HFFc6 (cell line): Measurements from ENCODE around the gene ABCG4. TPM values are rescaled to one million over a fixed set of nuclear protein-coding genes. Genes with fewer than 3 reads are reported as not detected.
"Not testable (repeated sequence)": the region's sequence is repeated elsewhere in the genome, so short reads cannot be mapped to it uniquely, and the experiment has no call there.

Source experiments
- DNase-seq: peaks from one replicate; pipeline ENCODE4 v3.0.0-alpha.2; 2018
- H3K27ac Mint-ChIP-seq: 2 replicates; pipeline ENCODE4 v1.8.0; 2020; ENCODE audit warnings: mild to moderate bottlenecking, mixed read lengths
- H3K27me3 Mint-ChIP-seq: 2 replicates; pipeline ENCODE4 v1.8.0; 2021; ENCODE audit warnings: mild to moderate bottlenecking, moderate library complexity, mixed read lengths; ENCODE audit not compliant: insufficient read depth
- H3K36me3 Mint-ChIP-seq: 2 replicates; pipeline ENCODE4 v1.8.0; 2021; ENCODE audit warnings: low read depth, mixed read lengths
- H3K4me1 Mint-ChIP-seq: 2 replicates; pipeline ENCODE4 v1.8.0; 2020; ENCODE audit warnings: low read depth, mixed read lengths
- H3K4me3 Mint-ChIP-seq: 2 replicates; pipeline ENCODE4 v1.8.0; 2020; ENCODE audit warnings: mild to moderate bottlenecking, moderate library complexity, mixed read lengths
- H3K9me3 Mint-ChIP-seq: 2 replicates; pipeline ENCODE4 v1.8.0; 2020; ENCODE audit warnings: mild to moderate bottlenecking, mixed read lengths
- CTCF ChIP-seq: fragments of 200-600 bp; sonication (generic); IDR thresholded peaks from 2 replicates; pipeline ENCODE4 v1.5.0; 2021; ENCODE audit warnings: antibody characterized with exemption, mild to moderate bottlenecking
- total RNA-seq, 6 experiments: library from RNA; stranded (reverse); fragmentation: NEBNext Ultra II Directional; extraction: Animal tissue kit (Norgen Biotek cat#: 25700); gene quantifications; 2 replicates in 1 of 6; 3 replicates in 5 of 6; pipeline ENCODE4 v1.2.3, GENCODE V29; 2021

Gene ABCG4
- total RNA-seq, 6 experiments from 2014 or later = 0.05 to 0.50 (median 0.18) TPM

DNA sequence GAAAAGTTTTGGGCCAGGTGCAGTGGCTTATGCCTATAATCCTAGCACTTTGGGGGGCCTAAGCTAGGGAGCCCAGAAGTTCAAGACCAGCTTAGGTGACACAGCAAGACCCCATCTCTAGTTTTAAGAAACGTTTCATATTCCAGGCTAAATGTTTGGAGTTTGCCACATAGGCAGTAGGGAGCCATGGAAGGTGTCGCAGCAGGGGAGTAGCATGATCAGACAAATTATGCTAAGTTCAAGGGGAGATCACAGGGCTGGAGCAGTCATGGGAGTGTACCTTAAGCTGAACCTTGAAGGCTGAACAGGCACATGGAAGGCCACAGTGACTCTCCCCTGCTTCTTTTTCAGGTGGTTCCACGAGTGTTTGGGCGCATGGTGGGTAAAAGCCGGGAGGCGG is 30.5 kb downstream of the ABCG4 start:
- TF ChIP-seq CTCF = no peak
- Mint-ChIP-seq H3K4me3 (no peak overlapping the region), H3K27me3 (no peaks in the 10 kb centered on the region), H3K9me3 (no peaks in the 10 kb centered on the region), H3K27ac (no peak overlapping the region), H3K4me1 (peaks cover 15% of the 10 kb centered on the region), H3K36me3 (no peaks in the 10 kb centered on the region)
- DNase-seq = no peak

- no peaks in the 10 kb centered on the region for H3K27me3 Mint-ChIP-seq
- H3K27ac Mint-ChIP-seq = no peak overlapping the region
- TF ChIP-seq CTCF = no peak
- peaks cover 15% of the 10 kb centered on the region for H3K4me1 Mint-ChIP-seq
- no peak overlapping the region for H3K4me3 Mint-ChIP-seq
- no peak for DNase-seq
- H3K36me3 Mint-ChIP-seq = no peaks in the 10 kb centered on the region
- H3K9me3 Mint-ChIP-seq = no peaks in the 10 kb centered on the region
Observed at GRCh38 chr11:119179983-119180382, 31.1 kb downstream of the ABCG4 start.

DNA sequence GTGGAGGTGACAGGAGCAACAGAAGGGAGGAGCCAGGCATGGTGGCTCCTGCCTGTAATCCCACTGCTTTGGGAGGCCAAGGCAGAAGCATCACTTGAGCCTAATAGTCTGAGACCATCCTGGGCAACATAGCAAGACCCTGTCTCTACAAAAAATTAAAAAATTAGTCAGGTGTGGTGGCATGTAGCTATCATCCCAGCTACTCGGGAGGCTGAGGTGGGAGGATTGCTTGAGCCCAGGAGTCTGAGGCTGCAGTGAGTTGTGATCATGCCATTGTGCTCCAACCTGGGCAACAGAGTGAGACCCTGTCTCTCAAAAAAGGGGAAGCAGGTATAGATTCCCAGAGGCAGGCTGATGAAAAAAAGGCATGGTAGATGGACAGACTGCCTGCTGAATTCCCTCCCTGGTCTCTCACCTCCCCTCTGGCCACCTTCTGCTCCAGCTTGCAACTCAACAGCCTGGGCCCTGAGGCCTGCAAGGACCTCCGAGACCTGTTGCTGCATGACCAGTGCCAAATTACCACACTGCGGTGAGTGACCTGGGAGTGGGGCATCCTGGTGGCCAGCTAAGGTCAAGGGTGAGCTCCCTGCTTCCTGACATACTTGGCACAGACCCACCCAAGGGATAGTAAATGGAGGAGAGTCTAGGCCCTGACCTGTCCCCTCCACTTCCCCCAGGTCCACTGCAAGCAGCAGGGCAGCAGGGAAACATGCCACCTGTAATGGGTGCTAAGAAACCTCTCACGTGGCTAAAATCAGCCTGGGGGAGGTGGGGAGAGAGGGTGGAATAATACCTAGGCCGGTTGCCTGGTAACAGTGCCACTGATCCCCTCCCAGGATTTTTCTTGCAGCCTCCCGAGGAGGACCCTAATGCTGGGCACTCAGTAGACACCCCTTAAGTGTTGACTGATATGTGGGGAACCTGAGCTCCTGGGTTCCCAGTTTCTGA is 32.2 kb downstream of the ABCG4 start:
- H3K9me3 Mint-ChIP-seq = no peaks in the 10 kb centered on the region
- peaks cover 3% of the 10 kb centered on the region; the same call in 1 of the 2 replicates for H3K27me3 Mint-ChIP-seq
- no peak for TF ChIP-seq CTCF
- DNase-seq = no peak
- no peak overlapping the region for H3K4me3 Mint-ChIP-seq
- H3K4me1 Mint-ChIP-seq = peaks cover 7% of the 10 kb centered on the region
- no peak overlapping the region for H3K27ac Mint-ChIP-seq
- H3K36me3 Mint-ChIP-seq = no peaks in the 10 kb centered on the region

DNA sequence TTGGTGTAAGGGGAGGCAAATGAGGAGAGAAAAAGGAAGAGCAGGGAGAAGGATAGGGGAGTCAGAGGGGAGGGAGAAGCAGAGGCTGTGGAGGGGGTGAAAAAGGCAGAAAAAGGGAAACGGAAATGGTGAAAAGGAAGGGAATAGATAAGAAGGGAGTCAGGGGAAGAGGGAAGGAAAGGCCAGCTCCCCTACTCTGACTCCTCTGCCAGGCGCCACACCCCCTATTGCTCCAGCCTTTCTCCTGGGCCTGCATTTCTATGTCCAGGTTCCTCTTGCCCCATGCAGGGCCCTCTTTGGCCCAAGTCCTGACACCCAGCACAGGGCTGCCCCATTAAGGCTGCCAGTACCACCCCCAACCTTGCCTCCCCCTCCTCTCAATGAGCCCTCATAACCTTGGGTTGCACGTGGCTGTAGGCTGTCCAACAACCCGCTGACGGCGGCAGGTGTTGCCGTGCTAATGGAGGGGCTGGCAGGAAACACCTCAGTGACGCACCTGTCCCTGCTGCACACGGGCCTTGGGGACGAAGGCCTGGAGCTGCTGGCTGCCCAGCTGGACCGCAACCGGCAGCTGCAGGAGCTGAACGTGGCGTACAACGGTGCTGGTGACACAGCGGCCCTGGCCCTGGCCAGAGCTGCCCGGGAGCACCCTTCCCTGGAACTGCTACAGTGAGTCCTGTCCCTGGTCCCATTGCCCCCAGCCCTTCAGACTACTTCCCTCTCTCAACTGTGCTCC is 33.0 kb downstream of the ABCG4 start:
- H3K4me3 Mint-ChIP-seq = no peak overlapping the region
- TF ChIP-seq CTCF = no peak
- peaks cover 9% of the 10 kb centered on the region for H3K27me3 Mint-ChIP-seq
- DNase-seq = no peak
- H3K27ac Mint-ChIP-seq = no peak overlapping the region
- H3K4me1 Mint-ChIP-seq = peaks cover 7% of the 10 kb centered on the region
- H3K9me3 Mint-ChIP-seq = no peaks in the 10 kb centered on the region
- no peaks in the 10 kb centered on the region for H3K36me3 Mint-ChIP-seq

DNA sequence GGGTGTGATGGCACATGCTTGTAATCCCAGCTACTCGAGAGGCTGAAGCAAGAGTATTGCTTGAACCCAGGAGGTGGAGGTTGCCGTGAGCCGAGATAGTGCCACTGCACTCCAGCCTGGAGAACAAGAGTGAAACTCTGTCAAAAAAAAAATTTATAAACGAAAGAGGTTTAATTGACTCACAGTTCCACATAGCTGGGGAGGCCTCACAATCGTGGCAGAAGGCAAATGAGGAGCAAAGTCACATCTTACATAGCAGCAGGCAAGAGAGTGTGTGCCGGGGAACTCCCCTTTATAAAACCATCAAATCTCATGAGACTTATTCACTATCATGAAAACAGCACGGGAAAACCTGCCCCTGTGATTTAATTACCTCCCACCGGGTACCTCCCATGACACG is 35.5 kb downstream of the ABCG4 start:
- not testable (repeated sequence) for H3K4me3 Mint-ChIP-seq, H3K4me1 Mint-ChIP-seq, H3K36me3 Mint-ChIP-seq, H3K27ac Mint-ChIP-seq, H3K9me3 Mint-ChIP-seq, DNase-seq
- H3K27me3 Mint-ChIP-seq = peaks cover 16% of the 10 kb centered on the region
